ENCODE measurements around the gene P4HA1.

DNA sequence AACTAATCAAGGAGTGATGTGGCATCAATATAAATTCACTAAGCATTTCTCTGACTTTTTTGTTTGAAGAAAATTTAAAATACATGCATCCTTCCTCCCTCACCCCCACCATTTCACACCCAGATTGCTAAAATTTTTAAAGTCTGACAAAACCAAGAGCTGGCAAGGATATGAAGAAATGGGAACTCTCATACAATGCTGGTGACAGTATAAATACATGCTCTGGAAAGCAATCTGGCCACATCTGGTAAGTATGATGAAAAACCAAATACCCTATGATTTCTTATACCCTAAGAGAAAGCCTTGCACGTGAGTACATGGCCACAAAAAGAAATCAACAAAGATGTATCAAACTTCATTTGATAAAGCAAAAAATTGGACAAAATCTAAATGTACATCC is 31.2 kb downstream of the P4HA1 start:
- no peak for TF ChIP-seq EP300 (IDR thresholded peaks at IDR 0.05)
- no peak for TF ChIP-seq POLR2A (IDR thresholded peaks at IDR 0.05)

Measured in stomach (tissue), 4 donors.